ENCODE results near the gene EXO1.

EXO1 gene

DNA sequence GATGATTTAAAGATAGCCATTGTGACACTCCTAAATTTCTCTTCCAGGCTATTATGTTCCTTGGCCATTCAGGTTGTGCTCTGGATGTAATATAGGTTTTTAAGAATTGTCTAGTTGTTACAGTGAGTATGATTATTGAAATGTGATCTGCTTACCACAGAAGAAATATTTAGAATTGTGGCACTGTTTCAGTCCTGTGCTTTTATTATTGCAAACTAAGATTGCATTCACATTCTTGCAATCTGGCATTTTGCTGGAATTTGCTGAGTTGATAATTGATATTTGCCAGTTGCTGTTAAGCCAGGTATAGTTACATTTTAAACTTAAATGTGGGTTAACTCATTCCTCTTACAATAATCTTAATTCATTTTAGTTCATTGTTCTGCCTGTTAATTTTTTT lies 22.3 kb downstream of the EXO1 start:
- no peak for ATAC-seq (ENCODE audit: low read depth)
- H3K27me3 ChIP-seq (ENCODE audit: insufficient read depth, poor library complexity, severe bottlenecking), result no peaks in the 10 kb centered on the region
- no peak for DNase-seq (ENCODE audit: low spot score)
- no peak overlapping the region for H3K4me3 ChIP-seq (ENCODE audit: severe bottlenecking)
- no peaks in the 10 kb centered on the region for H3K9me3 ChIP-seq (ENCODE audit: severe bottlenecking)
- TF ChIP-seq, protein P1, sequence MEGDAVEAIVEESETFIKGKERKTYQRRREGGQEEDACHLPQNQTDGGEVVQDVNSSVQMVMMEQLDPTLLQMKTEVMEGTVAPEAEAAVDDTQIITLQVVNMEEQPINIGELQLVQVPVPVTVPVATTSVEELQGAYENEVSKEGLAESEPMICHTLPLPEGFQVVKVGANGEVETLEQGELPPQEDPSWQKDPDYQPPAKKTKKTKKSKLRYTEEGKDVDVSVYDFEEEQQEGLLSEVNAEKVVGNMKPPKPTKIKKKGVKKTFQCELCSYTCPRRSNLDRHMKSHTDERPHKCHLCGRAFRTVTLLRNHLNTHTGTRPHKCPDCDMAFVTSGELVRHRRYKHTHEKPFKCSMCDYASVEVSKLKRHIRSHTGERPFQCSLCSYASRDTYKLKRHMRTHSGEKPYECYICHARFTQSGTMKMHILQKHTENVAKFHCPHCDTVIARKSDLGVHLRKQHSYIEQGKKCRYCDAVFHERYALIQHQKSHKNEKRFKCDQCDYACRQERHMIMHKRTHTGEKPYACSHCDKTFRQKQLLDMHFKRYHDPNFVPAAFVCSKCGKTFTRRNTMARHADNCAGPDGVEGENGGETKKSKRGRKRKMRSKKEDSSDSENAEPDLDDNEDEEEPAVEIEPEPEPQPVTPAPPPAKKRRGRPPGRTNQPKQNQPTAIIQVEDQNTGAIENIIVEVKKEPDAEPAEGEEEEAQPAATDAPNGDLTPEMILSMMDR (IDR thresholded peaks at IDR 0.05; ENCODE audit: poor library complexity, severe bottlenecking), result no peak
- H3K36me3 ChIP-seq (ENCODE audit: low read depth), result peaks cover 36% of the 10 kb centered on the region
- H3K4me1 ChIP-seq (ENCODE audit: insufficient read depth, poor library complexity, severe bottlenecking), result no peaks in the 10 kb centered on the region
- H3K27ac ChIP-seq (ENCODE audit: poor library complexity, severe bottlenecking), result no peak overlapping the region

DNA sequence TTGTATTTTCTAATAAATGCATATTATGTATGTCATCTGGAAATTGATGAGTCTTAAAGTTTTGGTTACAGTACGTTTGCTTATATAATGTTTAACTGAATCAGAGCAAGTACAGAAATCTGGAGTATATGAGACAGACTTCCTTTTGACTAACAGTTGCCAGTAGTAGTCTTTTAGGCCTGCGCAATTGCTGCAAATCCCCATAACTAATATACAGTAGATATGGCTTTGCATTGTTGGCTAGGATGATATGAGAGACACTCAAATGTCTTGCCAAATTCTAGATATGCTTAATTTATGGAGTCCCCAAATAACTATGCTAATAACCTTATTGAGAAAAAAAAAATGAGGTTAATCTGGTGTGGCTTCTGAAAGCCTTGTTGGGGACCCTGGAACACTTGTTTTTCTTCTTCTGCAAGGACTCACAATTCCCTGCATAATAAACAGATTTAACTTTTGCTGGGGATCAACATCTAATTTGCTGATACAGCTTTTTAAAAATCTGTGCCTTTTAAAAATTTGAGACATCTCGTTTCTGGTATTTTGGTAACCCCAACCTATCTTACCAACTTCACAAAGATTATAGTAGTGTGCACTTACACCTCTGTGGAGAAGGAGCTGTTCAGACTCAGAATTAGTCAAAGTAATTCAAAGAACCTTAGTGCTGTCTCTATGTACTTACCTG lies 22.9 kb downstream of the EXO1 start:
- H3K9me3 ChIP-seq (ENCODE audit: severe bottlenecking), result no peaks in the 10 kb centered on the region
- ATAC-seq (ENCODE audit: low read depth), result no peak
- DNase-seq (ENCODE audit: low spot score), result no peak
- peaks cover 31% of the 10 kb centered on the region for H3K36me3 ChIP-seq (ENCODE audit: low read depth)
- no peak overlapping the region for H3K27ac ChIP-seq (ENCODE audit: poor library complexity, severe bottlenecking)
- H3K4me1 ChIP-seq (ENCODE audit: insufficient read depth, poor library complexity, severe bottlenecking), result no peaks in the 10 kb centered on the region
- H3K27me3 ChIP-seq (ENCODE audit: insufficient read depth, poor library complexity, severe bottlenecking), result no peaks in the 10 kb centered on the region
- TF ChIP-seq, protein P1 (IDR thresholded peaks at IDR 0.05; ENCODE audit: poor library complexity, severe bottlenecking), result no peak
- no peak overlapping the region for H3K4me3 ChIP-seq (ENCODE audit: severe bottlenecking)

DNA sequence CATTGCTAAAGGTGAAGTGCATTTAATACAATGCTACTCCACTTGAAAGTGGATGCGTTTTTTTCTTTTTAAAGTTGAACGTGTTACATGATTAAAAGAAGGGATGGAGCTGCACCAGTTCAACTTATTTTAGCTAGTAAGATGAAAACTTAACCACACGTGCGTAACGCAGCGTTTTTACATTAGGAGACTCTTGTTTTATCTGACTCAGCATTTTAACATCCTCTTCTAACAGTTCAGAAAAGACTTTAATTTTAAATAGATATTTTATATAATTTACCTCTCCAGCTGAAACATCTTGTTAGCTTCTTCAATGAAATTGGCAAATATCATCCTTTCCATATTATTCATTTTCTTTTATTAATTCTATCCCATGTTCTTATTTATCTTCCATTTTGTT lies 33.4 kb downstream of the EXO1 start:
- no peak for DNase-seq (ENCODE audit: low spot score)
- Histone ChIP-seq H3K4me1 (ENCODE audit: insufficient read depth, poor library complexity, severe bottlenecking) (no peaks in the 10 kb centered on the region), H3K27ac (ENCODE audit: poor library complexity, severe bottlenecking) (no peak overlapping the region), H3K36me3 (ENCODE audit: low read depth) (peaks cover 43% of the 10 kb centered on the region), H3K9me3 (ENCODE audit: severe bottlenecking) (no peaks in the 10 kb centered on the region), H3K4me3 (ENCODE audit: severe bottlenecking) (no peak overlapping the region), H3K27me3 (ENCODE audit: insufficient read depth, poor library complexity, severe bottlenecking) (no peaks in the 10 kb centered on the region)
- TF ChIP-seq, protein P1 (IDR thresholded peaks at IDR 0.05; ENCODE audit: poor library complexity, severe bottlenecking), result no peak
- ATAC-seq (ENCODE audit: low read depth), result no peak

DNA sequence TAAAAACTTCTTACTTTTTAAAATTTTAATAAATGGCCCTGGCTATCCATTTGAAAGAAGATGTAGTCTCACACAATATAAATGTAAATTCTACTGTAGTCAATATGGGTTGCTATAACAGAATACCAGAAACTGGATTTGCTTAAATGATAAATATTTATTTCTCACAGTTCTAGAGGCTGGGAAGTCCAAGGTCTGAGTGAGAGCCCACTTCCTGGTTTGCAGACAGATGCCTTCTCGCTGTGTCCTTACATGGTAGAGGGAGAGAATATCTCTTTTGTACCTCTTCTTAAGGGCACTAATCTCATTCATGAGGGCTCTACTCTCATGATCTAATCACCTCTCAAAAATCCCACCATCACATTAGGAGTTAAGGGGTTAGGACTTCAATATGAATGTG lies 35.2 kb downstream of the EXO1 start:
- DNase-seq (ENCODE audit: low spot score) (no peak), ATAC-seq (ENCODE audit: low read depth) (no peak)
- H3K4me3 ChIP-seq (ENCODE audit: severe bottlenecking), result no peak overlapping the region
- H3K4me1 ChIP-seq (ENCODE audit: insufficient read depth, poor library complexity, severe bottlenecking), result no peaks in the 10 kb centered on the region
- H3K27me3 ChIP-seq (ENCODE audit: insufficient read depth, poor library complexity, severe bottlenecking), result no peaks in the 10 kb centered on the region
- peaks cover 45% of the 10 kb centered on the region for H3K36me3 ChIP-seq (ENCODE audit: low read depth)
- TF ChIP-seq, protein P1 (IDR thresholded peaks at IDR 0.05; ENCODE audit: poor library complexity, severe bottlenecking), result no peak
- H3K27ac ChIP-seq (ENCODE audit: poor library complexity, severe bottlenecking), result no peak overlapping the region
- no peaks in the 10 kb centered on the region for H3K9me3 ChIP-seq (ENCODE audit: severe bottlenecking)

DNA sequence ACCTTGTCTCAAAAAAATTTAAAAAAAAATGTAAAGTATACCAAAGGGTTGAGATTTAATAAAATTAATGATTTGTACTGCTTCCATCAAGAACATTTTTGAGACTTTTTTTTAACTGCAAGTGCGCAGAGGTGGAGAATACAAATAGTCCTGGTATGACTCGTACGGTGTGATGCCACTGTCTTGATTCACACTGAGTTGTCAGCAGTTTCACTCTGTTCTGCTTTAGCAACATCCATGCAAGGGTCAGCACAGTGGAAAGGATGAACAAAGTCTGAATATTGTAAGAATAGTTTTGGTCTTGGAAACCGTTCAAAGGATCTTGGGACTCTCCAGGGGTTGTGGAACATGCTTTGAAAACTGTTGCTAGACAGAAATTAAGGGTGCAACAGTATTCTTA lies 40.2 kb downstream of the EXO1 start:
- TF ChIP-seq, protein P1 (IDR thresholded peaks at IDR 0.05; ENCODE audit: poor library complexity, severe bottlenecking), result no peak
- H3K27me3 ChIP-seq (ENCODE audit: insufficient read depth, poor library complexity, severe bottlenecking), result no peaks in the 10 kb centered on the region
- H3K27ac ChIP-seq (ENCODE audit: poor library complexity, severe bottlenecking), result no peak overlapping the region
- H3K36me3 ChIP-seq (ENCODE audit: low read depth), result peaks cover 23% of the 10 kb centered on the region
- H3K4me1 ChIP-seq (ENCODE audit: insufficient read depth, poor library complexity, severe bottlenecking), result no peaks in the 10 kb centered on the region
- H3K9me3 ChIP-seq (ENCODE audit: severe bottlenecking), result peaks cover 2% of the 10 kb centered on the region
- ATAC-seq (ENCODE audit: low read depth) (no peak), DNase-seq (ENCODE audit: low spot score) (no peak)
- H3K4me3 ChIP-seq (ENCODE audit: severe bottlenecking), result no peak overlapping the region

Data from RWPE2 (cell line).